Loucy (cell line): ENCODE data around the gene SLC22A8.
"Not testable (repeated sequence)": the region's sequence is repeated elsewhere in the genome, so short reads cannot be mapped to it uniquely, and the experiment has no call there.

Source experiments
- H2AFZ ChIP-seq: fragments of 200-600 bp; sonication (generic); 2 replicates; pipeline ENCODE4 v1.6.0; 2016; ENCODE audit warnings: antibody characterized with exemption, mild to moderate bottlenecking, low read length, moderate library complexity
- H3F3A ChIP-seq: fragments of 200-600 bp; 2 replicates; pipeline ENCODE4 v1.6.0; 2016; ENCODE audit warnings: antibody characterized with exemption, low read depth, mild to moderate bottlenecking
- H3K27me3 ChIP-seq: fragments of 200-600 bp; sonication (generic); 2 replicates; pipeline ENCODE4 v1.6.1; 2014; ENCODE audit warnings: low read length, mild to moderate bottlenecking; ENCODE audit not compliant: insufficient read depth, poor library complexity, severe bottlenecking
- H3K36me3 ChIP-seq: fragments of 200-600 bp; sonication (generic); 2 replicates; pipeline ENCODE4 v1.6.1; 2016; ENCODE audit warnings: low read length; ENCODE audit not compliant: insufficient read depth
- H3K4me1 ChIP-seq: fragments of 200-600 bp; sonication (generic); 2 replicates; pipeline ENCODE4 v1.5.1; 2014; ENCODE audit warnings: low read length, mild to moderate bottlenecking; ENCODE audit not compliant: insufficient read depth, poor library complexity, severe bottlenecking
- H3K4me2 ChIP-seq: fragments of 200-600 bp; sonication (generic); 2 replicates; pipeline ENCODE4 v1.6.0; 2014; ENCODE audit warnings: antibody characterized with exemption, low read length, low read depth, mild to moderate bottlenecking; ENCODE audit not compliant: poor library complexity, severe bottlenecking
- H3K4me3 ChIP-seq: fragments of 200-600 bp; sonication (generic); 2 replicates; pipeline ENCODE4 v1.5.1; 2014; ENCODE audit warnings: low read length, mild to moderate bottlenecking, mixed read lengths; ENCODE audit not compliant: poor library complexity, severe bottlenecking
- H3K79me2 ChIP-seq: fragments of 200-600 bp; sonication (generic); 2 replicates; pipeline ENCODE4 v1.6.1; 2014; ENCODE audit warnings: low read length; ENCODE audit not compliant: insufficient read depth
- H3K9ac ChIP-seq: fragments of 200-600 bp; sonication (generic); 2 replicates; pipeline ENCODE4 v1.6.0; 2014; ENCODE audit warnings: mild to moderate bottlenecking, low read depth, low read length, moderate library complexity; ENCODE audit not compliant: poor library complexity, severe bottlenecking
- H3K9me2 ChIP-seq: fragments of 200-600 bp; sonication (generic); replicated peaks from 2 replicates; pipeline ENCODE4 v1.6.1; 2016; ENCODE audit warnings: low read depth, low read length, mixed read lengths
- H3K9me3 ChIP-seq: fragments of 200-600 bp; sonication (generic); 2 replicates; pipeline ENCODE4 v1.6.1; 2014; ENCODE audit warnings: mild to moderate bottlenecking, antibody characterized with exemption, low read length, low read depth; ENCODE audit not compliant: insufficient read depth
- H4K20me1 ChIP-seq: fragments of 200-600 bp; sonication (generic); 2 replicates; pipeline ENCODE4 v1.6.0; 2014; ENCODE audit warnings: antibody characterized with exemption, low read length, mild to moderate bottlenecking; ENCODE audit not compliant: insufficient read depth, poor library complexity, severe bottlenecking
- CTCF ChIP-seq: fragments of 200-600 bp; sonication (generic); conservative IDR thresholded peaks from 2 replicates; pipeline ENCODE4 v1.5.1; 2014; ENCODE audit warnings: mild to moderate bottlenecking, antibody characterized with exemption, low read length
- EZH2phosphoT487 ChIP-seq: fragments of 200-600 bp; IDR thresholded peaks from 2 replicates; pipeline ENCODE4 v1.6.1; 2018; ENCODE audit warnings: antibody characterized with exemption, mild to moderate bottlenecking, moderate library complexity, borderline replicate concordance

The SLC22A8 gene

GRCh38 chr11:62954478-62954877 is 61.2 kb downstream of the SLC22A8 start:
- Histone ChIP-seq H3K4me2 (no peak overlapping the region), H2AFZ (no peak overlapping the region), H3K4me1 (no peaks in the 10 kb centered on the region), H3K9me3 (no peaks in the 10 kb centered on the region), H3K27me3 (no peaks in the 10 kb centered on the region), H3K9me2 (no peaks in the 10 kb centered on the region), H3K4me3 (no peak overlapping the region), H3K36me3 (no peaks in the 10 kb centered on the region), H3K79me2 (no peaks in the 10 kb centered on the region), H3K9ac (no peak overlapping the region), H4K20me1 (no peaks in the 10 kb centered on the region), H3F3A (no peaks in the 10 kb centered on the region)
- TF ChIP-seq EZH2phosphoT487 (no peak), CTCF (no peak)

- no peak overlapping the region for H3K9ac ChIP-seq
- H3K27me3 ChIP-seq, result no peaks in the 10 kb centered on the region
- H3K36me3 ChIP-seq, result no peaks in the 10 kb centered on the region
- no peaks in the 10 kb centered on the region for H3K9me2 ChIP-seq
- no peaks in the 10 kb centered on the region for H3K4me1 ChIP-seq
- no peak overlapping the region for H2AFZ ChIP-seq
- no peaks in the 10 kb centered on the region for H3F3A ChIP-seq
- H3K4me3 ChIP-seq, result no peak overlapping the region
- H4K20me1 ChIP-seq, result no peaks in the 10 kb centered on the region
- no peaks in the 10 kb centered on the region for H3K79me2 ChIP-seq
- TF ChIP-seq EZH2phosphoT487 (no peak), CTCF (no peak)
- no peak overlapping the region for H3K4me2 ChIP-seq
- H3K9me3 ChIP-seq, result no peaks in the 10 kb centered on the region
Measured at GRCh38 chr11:62953811-62954210, 61.8 kb downstream of the SLC22A8 start.

- Histone ChIP-seq H3K9me2 (no peaks in the 10 kb centered on the region), H3K4me1 (no peaks in the 10 kb centered on the region), H3F3A (no peaks in the 10 kb centered on the region), H2AFZ (no peak overlapping the region), H3K27me3 (no peaks in the 10 kb centered on the region), H3K4me2 (no peak overlapping the region), H3K79me2 (no peaks in the 10 kb centered on the region), H3K4me3 (no peak overlapping the region), H3K9ac (no peak overlapping the region), H4K20me1 (no peaks in the 10 kb centered on the region), H3K36me3 (no peaks in the 10 kb centered on the region), H3K9me3 (no peaks in the 10 kb centered on the region)
- no peak for TF ChIP-seq CTCF
- TF ChIP-seq EZH2phosphoT487, result no peak
Measured at GRCh38 chr11:62948765-62949320, 66.8 kb downstream of the SLC22A8 start.

- H3K4me3 ChIP-seq, H3K9me2 ChIP-seq, H3K27me3 ChIP-seq, H3K36me3 ChIP-seq, H3K4me2 ChIP-seq, H2AFZ ChIP-seq, H4K20me1 ChIP-seq, H3K79me2 ChIP-seq, H3F3A ChIP-seq, H3K9ac ChIP-seq, H3K4me1 ChIP-seq, H3K9me3 ChIP-seq: not testable (repeated sequence)
Measured at GRCh38 chr11:62945538-62945937, 70.1 kb downstream of the SLC22A8 start.
